ENCODE measurements around the gene GNAL.
A peak's percentile ranks its signal among the peaks of the same experiment; 100 is the strongest.

The GNAL gene

DNA sequence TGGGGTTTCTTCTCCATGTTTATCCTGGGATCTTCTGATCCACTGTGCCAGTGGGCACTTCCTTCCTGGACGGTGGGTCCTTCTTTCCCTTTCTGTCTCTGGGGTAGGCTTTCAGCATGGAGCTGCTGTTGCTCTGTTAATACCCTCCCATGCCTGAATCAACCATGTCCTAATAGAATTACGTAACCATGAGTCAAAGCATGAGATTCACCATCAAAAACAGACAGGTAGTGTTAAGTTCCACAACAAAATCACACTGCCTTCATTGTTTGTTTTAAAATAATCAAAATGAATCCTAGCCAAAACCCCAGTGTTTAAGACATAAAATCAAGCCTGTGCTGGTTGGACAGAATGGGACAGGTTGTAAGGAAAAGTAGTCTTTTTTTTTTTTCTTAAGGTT lies 37.5 kb downstream of the GNAL start:
- no peaks in the 10 kb centered on the region for H3K9me3 ChIP-seq (replicated peaks; ENCODE audit: low read length)
- no peak overlapping the region for H3K9ac ChIP-seq (ENCODE audit: low read depth, low read length)
- H3K4me3 ChIP-seq (ENCODE audit: low read length), result no peak overlapping the region
- H3K36me3 ChIP-seq (ENCODE audit: insufficient read depth, low read length), result no peaks in the 10 kb centered on the region
- no peaks in the 10 kb centered on the region for H3K4me1 ChIP-seq (ENCODE audit: control insufficient read depth, insufficient read depth, low read length)
- H3K4me2 ChIP-seq (ENCODE audit: low read length), result no peak overlapping the region
- peaks cover 23% of the 10 kb centered on the region for H3K27me3 ChIP-seq (ENCODE audit: control insufficient read depth, insufficient read depth, low read length)

DNA sequence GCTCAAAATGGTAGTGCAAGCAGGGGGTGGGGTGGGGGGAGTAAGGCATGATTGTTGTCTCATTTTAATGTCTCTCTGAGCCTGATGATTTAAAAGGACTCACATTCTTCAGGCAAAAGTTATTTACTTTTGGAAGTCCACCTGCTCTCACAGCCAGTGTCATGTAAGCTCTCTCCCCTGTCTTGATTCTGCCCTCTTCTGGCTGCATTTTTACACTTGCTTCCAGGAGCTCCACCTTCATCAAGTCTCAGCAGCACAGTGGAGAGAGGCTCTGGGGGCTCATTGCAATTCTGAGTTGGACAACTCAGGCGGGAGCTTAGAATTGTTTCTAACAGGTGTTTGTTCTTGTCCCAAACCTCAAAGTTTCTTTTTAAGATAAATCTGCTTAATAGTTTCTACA lies 39.2 kb downstream of the GNAL start:
- Histone ChIP-seq H3K27me3 (ENCODE audit: control insufficient read depth, insufficient read depth, low read length) (peaks cover 30% of the 10 kb centered on the region), H3K4me3 (ENCODE audit: low read length) (no peak overlapping the region), H3K4me1 (ENCODE audit: control insufficient read depth, insufficient read depth, low read length) (peaks cover 2% of the 10 kb centered on the region), H3K9ac (ENCODE audit: low read depth, low read length) (no peak overlapping the region), H3K36me3 (ENCODE audit: insufficient read depth, low read length) (no peaks in the 10 kb centered on the region), H3K9me3 (replicated peaks; ENCODE audit: low read length) (no peaks in the 10 kb centered on the region), H3K4me2 (ENCODE audit: low read length) (no peak overlapping the region)

- peaks cover 31% of the 10 kb centered on the region for H3K27me3 ChIP-seq (ENCODE audit: control insufficient read depth, insufficient read depth, low read length)
- H3K9me3 ChIP-seq (replicated peaks; ENCODE audit: low read length), result no peaks in the 10 kb centered on the region
- H3K9ac ChIP-seq (ENCODE audit: low read depth, low read length), result no peak overlapping the region
- no peaks in the 10 kb centered on the region for H3K36me3 ChIP-seq (ENCODE audit: insufficient read depth, low read length)
- no peak overlapping the region for H3K4me2 ChIP-seq (ENCODE audit: low read length)
- H3K4me3 ChIP-seq (ENCODE audit: low read length), result no peak overlapping the region
- H3K4me1 ChIP-seq (ENCODE audit: control insufficient read depth, insufficient read depth, low read length), result peaks cover 3% of the 10 kb centered on the region
Measured at GRCh38 chr18:11729556-11729955, 40.5 kb downstream of the GNAL start.

DNA sequence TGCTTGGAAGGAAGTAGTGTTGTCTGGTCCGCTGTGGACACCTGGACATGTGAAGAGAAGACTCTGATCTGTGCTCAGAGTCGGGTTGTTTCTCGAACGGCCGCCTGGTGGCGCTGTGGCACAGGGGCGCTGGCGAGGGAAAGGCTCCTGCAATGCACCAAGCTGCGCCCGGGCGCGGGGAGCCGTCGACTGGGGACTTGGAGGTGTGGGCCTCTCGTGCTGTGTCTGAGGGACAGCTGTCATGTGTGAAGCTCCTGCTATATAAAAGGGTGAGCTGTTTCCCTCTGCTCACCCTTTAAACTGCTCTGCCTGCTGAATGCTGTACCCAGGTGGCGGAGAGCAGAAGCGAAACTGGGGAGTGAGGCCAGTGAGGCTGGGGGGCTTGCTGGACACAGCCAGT lies 44.0 kb downstream of the GNAL start:
- H3K36me3 ChIP-seq (ENCODE audit: insufficient read depth, low read length), result no peaks in the 10 kb centered on the region
- peaks cover 49% of the 10 kb centered on the region for H3K27me3 ChIP-seq (ENCODE audit: control insufficient read depth, insufficient read depth, low read length)
- peaks cover 3% of the 10 kb centered on the region for H3K4me1 ChIP-seq (ENCODE audit: control insufficient read depth, insufficient read depth, low read length)
- H3K4me3 ChIP-seq (ENCODE audit: low read length), result peak overlapping the region; percentile 48
- no peak overlapping the region for H3K9ac ChIP-seq (ENCODE audit: low read depth, low read length)
- no peaks in the 10 kb centered on the region for H3K9me3 ChIP-seq (replicated peaks; ENCODE audit: low read length)
- peak overlapping the region; percentile 79 for H3K4me2 ChIP-seq (ENCODE audit: low read length)

DNA sequence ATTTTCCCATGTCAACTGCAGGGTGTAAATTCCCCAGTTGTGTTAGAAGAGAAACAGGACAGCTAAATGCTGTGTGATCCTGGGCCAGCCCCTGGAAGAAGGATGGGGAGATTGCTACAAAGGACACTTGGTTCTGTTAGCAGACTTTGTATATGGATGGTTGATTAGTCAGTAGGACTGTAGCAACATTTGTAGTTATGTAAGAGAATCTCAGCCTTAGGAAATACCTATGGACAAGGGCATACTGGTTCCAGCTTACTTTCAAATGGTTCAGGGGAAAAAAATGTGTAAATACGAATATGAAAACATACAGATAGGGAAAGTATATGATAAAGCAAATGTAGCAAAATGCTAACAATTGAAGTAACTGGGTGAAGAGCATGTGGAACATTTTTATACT lies 47.6 kb downstream of the GNAL start:
- H3K4me3 ChIP-seq (ENCODE audit: low read length), result no peak overlapping the region
- no peaks in the 10 kb centered on the region for H3K36me3 ChIP-seq (ENCODE audit: insufficient read depth, low read length)
- peaks cover 38% of the 10 kb centered on the region for H3K27me3 ChIP-seq (ENCODE audit: control insufficient read depth, insufficient read depth, low read length)
- no peak overlapping the region for H3K4me2 ChIP-seq (ENCODE audit: low read length)
- peaks cover 3% of the 10 kb centered on the region for H3K4me1 ChIP-seq (ENCODE audit: control insufficient read depth, insufficient read depth, low read length)
- H3K9me3 ChIP-seq (replicated peaks; ENCODE audit: low read length), result no peaks in the 10 kb centered on the region
- H3K9ac ChIP-seq (ENCODE audit: low read depth, low read length), result no peak overlapping the region

DNA sequence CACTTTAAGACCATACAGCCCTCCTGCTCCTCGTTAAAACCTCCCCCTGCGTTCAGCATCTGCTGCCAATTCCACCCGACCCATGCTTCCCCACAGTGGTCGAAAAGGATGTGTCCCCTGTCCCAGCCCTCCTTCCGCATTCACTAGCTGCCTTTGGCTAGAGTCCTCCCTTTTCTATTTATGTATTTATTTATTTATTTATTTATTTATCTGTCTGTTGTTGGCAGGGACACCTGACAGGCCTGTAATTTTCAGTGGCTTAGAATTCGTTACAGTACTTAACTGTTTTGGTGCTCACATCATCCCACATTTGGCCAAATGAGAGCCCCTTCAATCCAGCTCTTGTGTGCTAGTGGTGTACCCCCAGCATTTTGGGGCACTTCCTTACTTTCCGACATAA lies 50.8 kb downstream of the GNAL start:
- Histone ChIP-seq H3K4me3 (ENCODE audit: low read length) (no peak overlapping the region), H3K9me3 (replicated peaks; ENCODE audit: low read length) (no peaks in the 10 kb centered on the region), H3K4me1 (ENCODE audit: control insufficient read depth, insufficient read depth, low read length) (no peaks in the 10 kb centered on the region), H3K4me2 (ENCODE audit: low read length) (no peak overlapping the region), H3K36me3 (ENCODE audit: insufficient read depth, low read length) (no peaks in the 10 kb centered on the region), H3K27me3 (ENCODE audit: control insufficient read depth, insufficient read depth, low read length) (peaks cover 52% of the 10 kb centered on the region), H3K9ac (ENCODE audit: low read depth, low read length) (no peak overlapping the region)

DNA sequence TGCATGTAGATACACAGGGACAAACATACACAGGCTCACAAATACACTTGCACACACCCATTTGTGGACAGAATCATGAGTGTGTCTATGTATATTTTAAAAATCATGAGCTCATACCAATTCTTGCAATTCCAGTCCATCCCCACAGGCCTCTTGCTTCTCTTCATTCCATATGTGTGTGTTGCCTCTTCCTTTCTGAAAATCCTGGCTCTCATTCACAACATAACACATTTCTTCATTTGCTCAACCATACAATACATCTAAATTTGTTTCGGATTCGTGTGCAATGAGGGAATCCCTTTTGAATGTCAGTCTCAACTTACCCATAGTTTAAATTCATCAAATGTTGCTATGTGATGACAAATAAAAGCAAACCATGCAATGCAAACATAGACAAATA lies 51.4 kb downstream of the GNAL start:
- Histone ChIP-seq H3K4me1 (ENCODE audit: control insufficient read depth, insufficient read depth, low read length) (no peaks in the 10 kb centered on the region), H3K4me2 (ENCODE audit: low read length) (no peak overlapping the region), H3K9ac (ENCODE audit: low read depth, low read length) (no peak overlapping the region), H3K9me3 (replicated peaks; ENCODE audit: low read length) (no peaks in the 10 kb centered on the region), H3K36me3 (ENCODE audit: insufficient read depth, low read length) (no peaks in the 10 kb centered on the region), H3K27me3 (ENCODE audit: control insufficient read depth, insufficient read depth, low read length) (peaks cover 54% of the 10 kb centered on the region), H3K4me3 (ENCODE audit: low read length) (no peak overlapping the region)

GRCh38 chr18:11741505-11742145 lies 52.6 kb downstream of the GNAL start:
- no peaks in the 10 kb centered on the region for H3K4me1 ChIP-seq (ENCODE audit: control insufficient read depth, insufficient read depth, low read length)
- H3K4me3 ChIP-seq (ENCODE audit: low read length), result no peak overlapping the region
- no peaks in the 10 kb centered on the region for H3K9me3 ChIP-seq (replicated peaks; ENCODE audit: low read length)
- H3K4me2 ChIP-seq (ENCODE audit: low read length), result no peak overlapping the region
- peaks cover 56% of the 10 kb centered on the region for H3K27me3 ChIP-seq (ENCODE audit: control insufficient read depth, insufficient read depth, low read length)
- no peak overlapping the region for H3K9ac ChIP-seq (ENCODE audit: low read depth, low read length)
- H3K36me3 ChIP-seq (ENCODE audit: insufficient read depth, low read length), result no peaks in the 10 kb centered on the region

GRCh38 chr18:11745521-11745920 lies 56.5 kb downstream of the GNAL start:
- Histone ChIP-seq H3K36me3 (ENCODE audit: insufficient read depth, low read length) (no peaks in the 10 kb centered on the region), H3K4me2 (ENCODE audit: low read length) (no peak overlapping the region), H3K27me3 (ENCODE audit: control insufficient read depth, insufficient read depth, low read length) (peaks cover 70% of the 10 kb centered on the region), H3K4me1 (ENCODE audit: control insufficient read depth, insufficient read depth, low read length) (no peaks in the 10 kb centered on the region), H3K9me3 (replicated peaks; ENCODE audit: low read length) (no peaks in the 10 kb centered on the region), H3K9ac (ENCODE audit: low read depth, low read length) (no peak overlapping the region), H3K4me3 (ENCODE audit: low read length) (no peak overlapping the region)

DNA sequence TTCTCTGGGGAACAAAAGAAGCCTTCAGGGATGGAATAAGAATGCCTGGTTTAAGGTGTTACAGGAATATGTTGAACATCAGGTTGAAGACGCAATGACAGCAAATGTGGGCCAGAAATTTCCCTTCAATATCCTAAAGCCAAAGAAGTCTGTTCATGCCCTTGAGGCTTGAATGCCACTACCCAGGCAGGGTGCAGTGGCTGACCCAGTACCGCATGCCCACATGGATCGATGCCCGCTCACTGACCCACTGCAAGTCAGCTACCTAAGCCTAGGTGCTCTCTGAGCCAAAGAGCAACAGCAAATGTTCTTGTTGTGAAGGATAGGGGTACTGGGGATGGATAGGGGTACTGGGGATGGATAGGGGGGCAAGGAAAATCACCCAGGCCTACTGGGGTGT lies 58.2 kb downstream of the GNAL start:
- H3K4me2 ChIP-seq (ENCODE audit: low read length), result no peak overlapping the region
- peaks cover 79% of the 10 kb centered on the region for H3K27me3 ChIP-seq (ENCODE audit: control insufficient read depth, insufficient read depth, low read length)
- peaks cover 6% of the 10 kb centered on the region for H3K4me1 ChIP-seq (ENCODE audit: control insufficient read depth, insufficient read depth, low read length)
- no peak overlapping the region for H3K4me3 ChIP-seq (ENCODE audit: low read length)
- no peaks in the 10 kb centered on the region for H3K9me3 ChIP-seq (replicated peaks; ENCODE audit: low read length)
- H3K9ac ChIP-seq (ENCODE audit: low read depth, low read length), result no peak overlapping the region
- no peaks in the 10 kb centered on the region for H3K36me3 ChIP-seq (ENCODE audit: insufficient read depth, low read length)

DNA sequence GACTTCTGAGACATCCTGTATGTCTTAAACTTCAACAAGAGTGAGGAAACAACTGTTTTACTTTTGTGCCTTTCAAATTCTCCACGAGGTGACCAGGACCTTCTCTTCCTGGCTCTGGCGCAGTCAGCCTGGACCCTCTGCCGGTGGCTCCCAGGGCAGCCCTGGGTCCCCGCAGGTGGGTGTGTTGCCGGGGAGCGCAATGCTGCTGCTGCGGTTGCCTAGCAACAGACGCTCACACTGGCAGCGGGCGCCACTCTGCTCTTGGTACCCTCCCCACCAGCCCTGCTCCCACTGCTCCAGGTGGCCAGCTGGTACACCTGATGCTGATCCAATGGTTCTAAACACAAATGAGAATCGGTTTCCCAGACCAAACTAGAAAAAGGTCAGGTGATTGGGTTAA lies 58.7 kb downstream of the GNAL start:
- Histone ChIP-seq H3K9me3 (replicated peaks; ENCODE audit: low read length) (no peaks in the 10 kb centered on the region), H3K4me1 (ENCODE audit: control insufficient read depth, insufficient read depth, low read length) (peaks cover 10% of the 10 kb centered on the region), H3K27me3 (ENCODE audit: control insufficient read depth, insufficient read depth, low read length) (peaks cover 79% of the 10 kb centered on the region)

GRCh38 chr18:11749305-11749704 lies 60.2 kb downstream of the GNAL start:
- Histone ChIP-seq H3K27me3 (ENCODE audit: control insufficient read depth, insufficient read depth, low read length) (peaks cover 80% of the 10 kb centered on the region), H3K36me3 (ENCODE audit: insufficient read depth, low read length) (no peaks in the 10 kb centered on the region), H3K4me2 (ENCODE audit: low read length) (no peak overlapping the region), H3K9me3 (replicated peaks; ENCODE audit: low read length) (no peaks in the 10 kb centered on the region), H3K4me3 (ENCODE audit: low read length) (no peak overlapping the region), H3K9ac (ENCODE audit: low read depth, low read length) (no peak overlapping the region), H3K4me1 (ENCODE audit: control insufficient read depth, insufficient read depth, low read length) (peaks cover 11% of the 10 kb centered on the region)

More for the DNA sequence above, 58.7 kb downstream of the GNAL start:
- Histone ChIP-seq H3K4me2 (ENCODE audit: low read length) (no peak overlapping the region), H3K4me3 (ENCODE audit: low read length) (no peak overlapping the region), H3K9ac (ENCODE audit: low read depth, low read length) (no peak overlapping the region), H3K36me3 (ENCODE audit: insufficient read depth, low read length) (no peaks in the 10 kb centered on the region)

All from skeletal muscle satellite cell (primary cell).